ENCODE measurements around the gene CMIP. TPM values are rescaled to one million over a fixed set of nuclear protein-coding genes. Genes with fewer than 3 reads are reported as not detected.
A peak's percentile ranks its signal among the peaks of the same experiment; 100 is the strongest.

The CMIP gene
- total RNA-seq, 1 donor from 2014 or later: 6.6 TPM

DNA sequence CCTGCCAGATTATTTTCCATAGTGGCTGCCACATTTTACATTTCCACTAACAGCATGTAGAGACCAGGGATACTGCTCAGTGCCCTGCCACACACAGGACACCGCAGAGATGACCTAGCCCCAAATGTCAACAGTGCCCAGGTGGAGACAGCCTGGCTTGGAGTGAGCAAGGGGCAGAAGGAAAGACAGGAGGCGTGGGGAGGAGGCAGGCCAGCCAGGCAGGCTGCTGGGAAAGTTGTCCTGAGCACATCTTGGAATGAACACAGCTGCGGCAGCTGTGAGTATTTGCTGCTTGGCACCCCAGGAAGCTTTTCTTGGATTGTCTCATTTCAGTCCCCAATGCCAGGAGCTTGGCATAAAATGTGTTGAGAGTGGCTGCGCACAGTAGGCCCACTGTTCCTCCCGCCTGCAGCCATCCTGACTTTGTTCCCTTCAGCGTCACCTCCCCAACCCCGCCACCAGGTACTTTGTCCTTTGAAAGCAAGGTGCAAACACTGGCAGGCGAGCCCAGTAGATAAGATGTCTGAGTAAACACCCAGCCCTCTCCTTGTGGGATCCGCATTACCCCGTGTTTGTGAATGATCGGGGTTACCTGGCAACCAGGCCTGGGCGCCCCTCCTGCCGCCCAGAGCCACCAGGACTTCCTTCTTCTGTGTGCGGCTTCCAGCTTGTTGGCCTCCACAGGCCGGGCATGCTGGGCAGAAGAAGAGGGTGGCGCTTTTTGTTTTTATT is 114.0 kb downstream of the CMIP start:
- Histone ChIP-seq H3K4me2 (no peak overlapping the region), H3K9me3 (ENCODE audit: low read depth) (no peaks in the 10 kb centered on the region), H3K4me3 (no peak overlapping the region), H3K27me3 (no peaks in the 10 kb centered on the region), H4K20me1 (ENCODE audit: low read depth) (peaks cover 90% of the 10 kb centered on the region), H2AFZ (replicated peaks) (no peak overlapping the region), H3K4me1 (peaks cover 16% of the 10 kb centered on the region), H3K27ac (no peak overlapping the region), H3K36me3 (no peaks in the 10 kb centered on the region), H3F3A (ENCODE audit: low read depth) (peaks cover 5% of the 10 kb centered on the region), H3K79me2 (ENCODE audit: low read depth) (peaks cover 67% of the 10 kb centered on the region), H3K9ac (no peak overlapping the region)
- no peak for TF ChIP-seq EZH2 (IDR thresholded peaks at IDR 0.05)
- TF ChIP-seq, protein P1, sequence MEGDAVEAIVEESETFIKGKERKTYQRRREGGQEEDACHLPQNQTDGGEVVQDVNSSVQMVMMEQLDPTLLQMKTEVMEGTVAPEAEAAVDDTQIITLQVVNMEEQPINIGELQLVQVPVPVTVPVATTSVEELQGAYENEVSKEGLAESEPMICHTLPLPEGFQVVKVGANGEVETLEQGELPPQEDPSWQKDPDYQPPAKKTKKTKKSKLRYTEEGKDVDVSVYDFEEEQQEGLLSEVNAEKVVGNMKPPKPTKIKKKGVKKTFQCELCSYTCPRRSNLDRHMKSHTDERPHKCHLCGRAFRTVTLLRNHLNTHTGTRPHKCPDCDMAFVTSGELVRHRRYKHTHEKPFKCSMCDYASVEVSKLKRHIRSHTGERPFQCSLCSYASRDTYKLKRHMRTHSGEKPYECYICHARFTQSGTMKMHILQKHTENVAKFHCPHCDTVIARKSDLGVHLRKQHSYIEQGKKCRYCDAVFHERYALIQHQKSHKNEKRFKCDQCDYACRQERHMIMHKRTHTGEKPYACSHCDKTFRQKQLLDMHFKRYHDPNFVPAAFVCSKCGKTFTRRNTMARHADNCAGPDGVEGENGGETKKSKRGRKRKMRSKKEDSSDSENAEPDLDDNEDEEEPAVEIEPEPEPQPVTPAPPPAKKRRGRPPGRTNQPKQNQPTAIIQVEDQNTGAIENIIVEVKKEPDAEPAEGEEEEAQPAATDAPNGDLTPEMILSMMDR (IDR thresholded peaks at IDR 0.05): no peak
- Mint-ChIP-seq H3K4me3 (no peak overlapping the region), H3K9me3 (peaks cover 3% of the 10 kb centered on the region), H3K36me3 (peaks cover 3% of the 10 kb centered on the region), H3K27me3 (ENCODE audit: insufficient read depth, low read depth) (peaks cover 6% of the 10 kb centered on the region), H3K27ac (no peak overlapping the region), H3K4me1 (peaks cover 24% of the 10 kb centered on the region)
- DNase-seq (ENCODE audit: low spot score): peak; percentile 24

DNA sequence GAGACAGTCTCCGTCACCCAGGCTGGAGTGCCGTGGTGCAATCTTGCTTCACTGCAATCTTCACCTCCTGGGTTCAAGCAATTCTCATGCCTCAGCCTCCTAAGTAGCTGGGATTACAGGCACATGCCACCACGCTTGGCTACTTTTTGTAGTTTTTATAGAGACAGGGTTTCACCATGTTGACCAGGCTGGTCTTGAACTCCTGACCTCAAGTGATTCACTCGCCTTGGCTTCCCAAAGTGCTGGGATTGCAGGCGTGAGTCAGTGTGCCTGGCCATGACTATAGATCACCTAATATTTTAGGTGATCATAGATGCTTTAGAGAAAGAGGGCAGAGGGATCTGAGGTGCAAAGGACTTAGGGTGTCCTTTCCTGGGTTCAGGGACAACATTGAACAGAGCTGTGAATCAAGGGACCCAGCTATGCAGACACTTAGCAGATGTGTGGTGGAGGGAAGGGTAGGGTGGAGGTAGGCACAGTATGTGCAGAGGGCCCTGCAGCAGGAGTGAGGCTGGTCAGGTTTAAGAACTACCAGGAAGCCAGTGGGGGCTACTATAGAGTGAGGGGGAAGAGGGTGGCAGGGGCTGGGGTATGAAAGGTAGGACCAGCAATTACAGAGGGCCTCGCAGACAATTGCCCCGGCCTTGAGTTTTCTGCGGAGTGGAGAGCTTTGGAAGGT is 116.5 kb downstream of the CMIP start:
- Histone ChIP-seq H3K36me3 (no peaks in the 10 kb centered on the region), H4K20me1 (ENCODE audit: low read depth) (peaks cover 90% of the 10 kb centered on the region), H3K79me2 (ENCODE audit: low read depth) (peaks cover 58% of the 10 kb centered on the region), H3K4me2 (no peak overlapping the region), H3K27ac (no peak overlapping the region), H3F3A (ENCODE audit: low read depth) (no peaks in the 10 kb centered on the region), H3K4me1 (peaks cover 10% of the 10 kb centered on the region), H3K4me3 (no peak overlapping the region), H3K9ac (no peak overlapping the region), H3K27me3 (no peaks in the 10 kb centered on the region), H3K9me3 (ENCODE audit: low read depth) (no peaks in the 10 kb centered on the region), H2AFZ (replicated peaks) (no peak overlapping the region)
- Mint-ChIP-seq H3K27me3 (ENCODE audit: insufficient read depth, low read depth) (peaks cover 4% of the 10 kb centered on the region), H3K4me1 (peaks cover 28% of the 10 kb centered on the region), H3K36me3 (peaks cover 3% of the 10 kb centered on the region), H3K9me3 (no peaks in the 10 kb centered on the region), H3K27ac (no peak overlapping the region), H3K4me3 (no peak overlapping the region)
- DNase-seq (ENCODE audit: low spot score): no peak
- TF ChIP-seq, protein P1 (IDR thresholded peaks at IDR 0.05): no peak
- TF ChIP-seq EZH2 (IDR thresholded peaks at IDR 0.05) (no peak), EZH2phosphoT487 (IDR thresholded peaks at IDR 0.05) (no peak)

GRCh38 chr16:81562174-81562849 is 117.7 kb downstream of the CMIP start:
- DNase-seq (ENCODE audit: low spot score): no peak
- peaks cover 3% of the 10 kb centered on the region for H3K36me3 Mint-ChIP-seq
- peaks cover 28% of the 10 kb centered on the region for H3K4me1 Mint-ChIP-seq
- no peaks in the 10 kb centered on the region for H3K27me3 ChIP-seq
- peaks cover 4% of the 10 kb centered on the region for H3K27me3 Mint-ChIP-seq (ENCODE audit: insufficient read depth, low read depth)
- H4K20me1 ChIP-seq (ENCODE audit: low read depth): peaks cover 90% of the 10 kb centered on the region
- no peak overlapping the region for H3K4me3 ChIP-seq
- peak overlapping the region; percentile 17 for H3K27ac Mint-ChIP-seq
- TF ChIP-seq EZH2 (IDR thresholded peaks at IDR 0.05) (no peak), EZH2phosphoT487 (IDR thresholded peaks at IDR 0.05) (no peak)
- TF ChIP-seq, protein P1 (IDR thresholded peaks at IDR 0.05): no peak
- H3F3A ChIP-seq (ENCODE audit: low read depth): no peaks in the 10 kb centered on the region
- H3K79me2 ChIP-seq (ENCODE audit: low read depth): peaks cover 62% of the 10 kb centered on the region
- no peak overlapping the region for H3K4me3 Mint-ChIP-seq
- no peak overlapping the region for H3K9ac ChIP-seq
- H3K36me3 ChIP-seq: no peaks in the 10 kb centered on the region
- H3K9me3 ChIP-seq (ENCODE audit: low read depth): no peaks in the 10 kb centered on the region
- H3K9me3 Mint-ChIP-seq: no peaks in the 10 kb centered on the region
- H2AFZ ChIP-seq (replicated peaks): no peak overlapping the region
- peaks cover 10% of the 10 kb centered on the region for H3K4me1 ChIP-seq
- H3K4me2 ChIP-seq: no peak overlapping the region
- H3K27ac ChIP-seq: no peak overlapping the region

Measured in neural progenitor cell (in vitro differentiated cells).